GM18519 (cell line): Measurements from ENCODE around the gene ITGA11.

Experiments
- ATAC-seq: cut with Tn5 transposase; IDR thresholded peaks from one replicate; pipeline ENCODE4 v1.9.1; 2021; ENCODE audit warnings: mild to moderate bottlenecking, moderate library complexity; ENCODE audit not compliant: unreplicated experiment, low FRiP score

ITGA11 gene

GRCh38 chr15:68316061-68316804 is 115.7 kb downstream of the ITGA11 start:
- no peak for ATAC-seq

GRCh38 chr15:68315495-68316031 is 116.4 kb downstream of the ITGA11 start:
- no peak for ATAC-seq

GRCh38 chr15:68315035-68315434 is 116.9 kb downstream of the ITGA11 start:
- ATAC-seq = no peak

- ATAC-seq = no peak
Measured at GRCh38 chr15:68314563-68314962, 117.4 kb downstream of the ITGA11 start.

- ATAC-seq = no peak
Measured at GRCh38 chr15:68313501-68314410, 118.2 kb downstream of the ITGA11 start.

GRCh38 chr15:68312701-68313204 is 119.2 kb downstream of the ITGA11 start:
- no peak for ATAC-seq

GRCh38 chr15:68311859-68312557 is 120.0 kb downstream of the ITGA11 start:
- ATAC-seq = no peak

- ATAC-seq = no peak
Measured at GRCh38 chr15:68311464-68311835, 120.5 kb downstream of the ITGA11 start.

- no peak for ATAC-seq
Measured at GRCh38 chr15:68310804-68311463, 121.0 kb downstream of the ITGA11 start.

GRCh38 chr15:68310178-68310803 is 121.7 kb downstream of the ITGA11 start:
- no peak for ATAC-seq

- no peak for ATAC-seq
Measured at GRCh38 chr15:68309024-68309423, 122.9 kb downstream of the ITGA11 start.

GRCh38 chr15:68307131-68307928 is 124.6 kb downstream of the ITGA11 start:
- no peak for ATAC-seq

GRCh38 chr15:68305420-68305871 is 126.5 kb downstream of the ITGA11 start:
- ATAC-seq = no peak

GRCh38 chr15:68304589-68305337 is 127.2 kb downstream of the ITGA11 start:
- ATAC-seq = no peak

GRCh38 chr15:68303560-68304436 is 128.2 kb downstream of the ITGA11 start:
- no peak for ATAC-seq

GRCh38 chr15:68303134-68303533 is 128.8 kb downstream of the ITGA11 start:
- no peak for ATAC-seq

GRCh38 chr15:68302729-68303128 is 129.2 kb downstream of the ITGA11 start:
- no peak for ATAC-seq
